ENCODE results near the gene TRAPPC6A. TPM values are rescaled to one million over a fixed set of nuclear protein-coding genes. Genes with fewer than 3 reads are reported as not detected.

Gene TRAPPC6A
- total and polyA plus RNA-seq, 9 donors = 1.8 to 33.7 (median 23.4) TPM

DNA sequence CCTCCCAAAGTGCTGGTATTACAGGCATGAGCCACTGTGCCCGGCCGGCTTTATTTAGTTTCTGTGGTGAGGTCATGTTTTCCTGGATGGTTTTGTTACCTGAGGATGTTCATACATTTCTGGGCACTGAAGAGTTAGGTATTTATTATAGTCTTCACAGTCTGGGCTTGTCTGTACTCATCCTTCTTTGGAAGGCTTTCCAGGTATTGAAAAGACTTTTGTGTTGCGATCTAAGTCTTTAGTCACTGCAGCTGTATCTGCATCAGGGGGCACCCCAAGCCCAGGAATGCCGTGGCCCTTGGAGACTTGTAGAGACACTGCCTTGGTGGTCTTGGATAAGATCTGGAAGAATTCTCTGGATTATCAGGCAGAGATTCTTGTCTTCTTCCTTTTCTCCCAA is 13.3 kb upstream of the TRAPPC6A start:
- TF ChIP-seq, protein P1, sequence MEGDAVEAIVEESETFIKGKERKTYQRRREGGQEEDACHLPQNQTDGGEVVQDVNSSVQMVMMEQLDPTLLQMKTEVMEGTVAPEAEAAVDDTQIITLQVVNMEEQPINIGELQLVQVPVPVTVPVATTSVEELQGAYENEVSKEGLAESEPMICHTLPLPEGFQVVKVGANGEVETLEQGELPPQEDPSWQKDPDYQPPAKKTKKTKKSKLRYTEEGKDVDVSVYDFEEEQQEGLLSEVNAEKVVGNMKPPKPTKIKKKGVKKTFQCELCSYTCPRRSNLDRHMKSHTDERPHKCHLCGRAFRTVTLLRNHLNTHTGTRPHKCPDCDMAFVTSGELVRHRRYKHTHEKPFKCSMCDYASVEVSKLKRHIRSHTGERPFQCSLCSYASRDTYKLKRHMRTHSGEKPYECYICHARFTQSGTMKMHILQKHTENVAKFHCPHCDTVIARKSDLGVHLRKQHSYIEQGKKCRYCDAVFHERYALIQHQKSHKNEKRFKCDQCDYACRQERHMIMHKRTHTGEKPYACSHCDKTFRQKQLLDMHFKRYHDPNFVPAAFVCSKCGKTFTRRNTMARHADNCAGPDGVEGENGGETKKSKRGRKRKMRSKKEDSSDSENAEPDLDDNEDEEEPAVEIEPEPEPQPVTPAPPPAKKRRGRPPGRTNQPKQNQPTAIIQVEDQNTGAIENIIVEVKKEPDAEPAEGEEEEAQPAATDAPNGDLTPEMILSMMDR (IDR thresholded peaks at IDR 0.05) = no peak
- no peak for TF ChIP-seq EP300 (IDR thresholded peaks at IDR 0.05)
- no peak for TF ChIP-seq POLR2A (IDR thresholded peaks at IDR 0.05)
- H3K4me3 ChIP-seq = no peak overlapping the region

DNA sequence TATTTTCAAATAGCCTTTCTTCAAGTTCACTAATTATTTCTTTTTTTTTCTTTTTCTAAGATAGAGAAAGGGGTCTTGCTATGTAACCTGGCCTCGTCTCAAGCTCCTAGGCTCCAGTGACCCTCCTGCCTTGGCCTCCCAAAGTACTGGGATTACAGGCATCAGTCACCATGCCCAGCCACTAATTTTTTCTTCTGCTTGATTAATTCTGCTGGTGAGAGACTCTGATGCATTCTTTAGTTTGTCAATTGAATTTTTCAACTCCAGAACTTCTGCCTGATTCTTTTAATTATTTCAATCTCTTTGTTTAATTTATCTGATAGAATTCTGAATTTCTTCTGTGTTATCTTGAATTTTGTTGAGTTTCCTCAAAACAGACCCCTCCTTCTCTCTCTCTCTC is 11.9 kb upstream of the TRAPPC6A start:
- Histone ChIP-seq H3K27ac (no peak overlapping the region), H3K4me1 (ENCODE audit: insufficient read depth) (no peaks in the 10 kb centered on the region), H3K9me3 (no peaks in the 10 kb centered on the region), H3K27me3 (no peaks in the 10 kb centered on the region), H3K4me3 (no peak overlapping the region), H3K36me3 (no peaks in the 10 kb centered on the region)
- intact Hi-C loops (cut with DNase I) = loop anchor here in 1 of 4 donors (2.0 kb wide), 1 partner anchor 67 kb away; no protein-coding TSS in a partner anchor
- TF ChIP-seq POLR2A (IDR thresholded peaks at IDR 0.05) (no peak), EP300 (IDR thresholded peaks at IDR 0.05) (no peak)
- TF ChIP-seq, protein P1 (IDR thresholded peaks at IDR 0.05) = no peak
- WGBS, 3 donors = 94 to 100% (median 96%) methylated on average over 1 of the region's 1 CpG
- DNase-seq = no peak

More for the DNA sequence above, 13.3 kb upstream of the TRAPPC6A start:
- DNase-seq = no peak
- Histone ChIP-seq H3K27me3 (no peaks in the 10 kb centered on the region), H3K9me3 (no peaks in the 10 kb centered on the region), H3K27ac (no peak overlapping the region), H3K36me3 (no peaks in the 10 kb centered on the region), H3K4me1 (ENCODE audit: insufficient read depth) (no peaks in the 10 kb centered on the region)
- WGBS, 3 donors = 94 to 96% (median 94%) methylated on average over 4 of the region's 4 CpGs
- intact Hi-C loops (cut with DNase I) = no loop called here

DNA sequence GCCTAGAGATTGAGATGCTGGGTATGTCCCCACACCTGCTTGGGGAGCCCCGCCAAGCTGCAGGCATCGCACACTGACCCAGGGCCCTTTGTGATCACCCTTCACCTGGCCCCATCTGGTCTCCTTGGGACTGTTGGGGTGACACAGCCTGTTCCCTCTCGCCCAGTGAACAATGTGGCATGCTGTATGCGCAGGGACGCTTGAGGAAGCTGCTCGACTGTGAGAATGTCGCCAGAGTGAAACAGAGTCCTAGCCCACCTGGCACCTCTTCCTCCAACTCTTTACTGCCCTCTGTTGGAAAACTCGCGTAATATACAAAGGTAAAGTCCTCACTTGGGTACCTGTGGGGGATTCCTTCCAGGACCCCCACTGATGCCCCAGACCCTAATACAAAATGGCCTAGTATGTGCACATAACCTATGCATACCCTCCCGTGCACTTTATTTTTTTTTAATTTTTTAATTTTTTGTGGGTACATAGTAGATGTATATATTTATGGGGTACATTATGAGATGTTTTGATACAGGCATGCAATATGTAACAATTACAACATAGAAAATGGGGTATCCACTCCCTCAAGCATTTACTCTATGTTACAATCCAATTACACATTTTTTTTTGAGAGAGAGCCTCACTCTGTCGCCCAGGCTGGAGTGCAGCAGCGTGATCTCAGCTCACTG is 9.5 kb upstream of the TRAPPC6A start:
- intact Hi-C loops (cut with DNase I) = loop anchor here in 1 of 4 donors (2.0 kb wide), 1 partner anchor 65 kb away; no protein-coding TSS in a partner anchor
- no peak for DNase-seq
- no peaks in the 10 kb centered on the region for H3K9me3 ChIP-seq
- no peaks in the 10 kb centered on the region for H3K27me3 ChIP-seq
- H3K4me3 ChIP-seq = no peak overlapping the region
- WGBS, 3 donors = 57 to 59% (median 57%) methylated on average over 12 of the region's 12 CpGs
- no peaks in the 10 kb centered on the region for H3K36me3 ChIP-seq
- H3K27ac ChIP-seq = no peak overlapping the region
- H3K4me1 ChIP-seq (ENCODE audit: insufficient read depth) = no peaks in the 10 kb centered on the region
- TF ChIP-seq, protein P1 (IDR thresholded peaks at IDR 0.05) = no peak
- TF ChIP-seq POLR2A (IDR thresholded peaks at IDR 0.05) = no peak
- no peak for TF ChIP-seq EP300 (IDR thresholded peaks at IDR 0.05)

DNA sequence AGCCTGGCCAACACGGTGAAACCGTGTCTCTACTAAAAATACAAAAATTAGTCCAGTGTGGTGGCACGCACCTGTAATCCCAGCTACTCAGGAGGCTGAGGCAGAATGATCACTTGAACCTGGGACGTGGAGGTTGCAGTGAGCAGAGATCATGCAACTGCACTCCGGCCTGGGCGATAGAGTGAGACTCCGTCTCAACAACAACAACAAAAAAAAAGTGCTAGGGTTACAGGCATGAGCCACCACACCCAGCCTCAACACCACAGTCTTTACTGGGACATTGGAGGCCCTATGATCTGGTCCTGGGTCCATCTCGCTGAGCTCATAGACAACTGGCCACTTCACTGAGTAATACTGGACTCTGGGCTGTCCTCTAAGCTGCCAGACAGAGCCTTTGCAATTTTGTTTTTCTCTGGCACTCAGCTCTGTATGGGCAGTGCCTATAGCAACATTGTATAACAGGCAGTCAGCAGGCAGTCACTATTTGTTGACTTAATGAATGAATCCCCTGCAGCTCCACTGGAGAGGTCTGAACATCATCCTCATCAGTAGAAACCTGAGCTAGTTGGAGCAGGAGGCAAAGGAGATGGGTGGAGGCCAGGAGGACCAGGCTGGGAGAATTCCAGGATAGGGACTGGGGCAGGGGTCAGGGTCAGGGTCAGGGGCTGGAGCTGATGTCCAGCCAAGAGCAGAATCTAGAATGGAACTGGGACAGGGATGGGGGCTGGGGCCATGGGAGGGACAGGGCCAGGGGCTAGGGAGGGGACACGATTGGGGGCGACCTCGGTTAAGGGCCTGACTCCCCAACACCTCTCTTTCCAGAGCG is 8.7 kb upstream of the TRAPPC6A start:
- 81 to 90% (median 89%) methylated on average over 12 of the region's 12 CpGs for WGBS, 3 donors
- no peak for DNase-seq
- no peaks in the 10 kb centered on the region for H3K27me3 ChIP-seq
- no peaks in the 10 kb centered on the region for H3K36me3 ChIP-seq
- intact Hi-C loops (cut with DNase I) = no loop called here
- H3K4me1 ChIP-seq (ENCODE audit: insufficient read depth) = no peaks in the 10 kb centered on the region
- no peak overlapping the region for H3K27ac ChIP-seq
- TF ChIP-seq, protein P1 (IDR thresholded peaks at IDR 0.05) = no peak
- TF ChIP-seq POLR2A (IDR thresholded peaks at IDR 0.05) (no peak), EP300 (IDR thresholded peaks at IDR 0.05) (no peak)
- H3K9me3 ChIP-seq = no peaks in the 10 kb centered on the region
- no peak overlapping the region for H3K4me3 ChIP-seq

Measured in ovary (tissue), 9 donors.